Measurements from ENCODE around the gene GAB1.

GAB1 gene

DNA sequence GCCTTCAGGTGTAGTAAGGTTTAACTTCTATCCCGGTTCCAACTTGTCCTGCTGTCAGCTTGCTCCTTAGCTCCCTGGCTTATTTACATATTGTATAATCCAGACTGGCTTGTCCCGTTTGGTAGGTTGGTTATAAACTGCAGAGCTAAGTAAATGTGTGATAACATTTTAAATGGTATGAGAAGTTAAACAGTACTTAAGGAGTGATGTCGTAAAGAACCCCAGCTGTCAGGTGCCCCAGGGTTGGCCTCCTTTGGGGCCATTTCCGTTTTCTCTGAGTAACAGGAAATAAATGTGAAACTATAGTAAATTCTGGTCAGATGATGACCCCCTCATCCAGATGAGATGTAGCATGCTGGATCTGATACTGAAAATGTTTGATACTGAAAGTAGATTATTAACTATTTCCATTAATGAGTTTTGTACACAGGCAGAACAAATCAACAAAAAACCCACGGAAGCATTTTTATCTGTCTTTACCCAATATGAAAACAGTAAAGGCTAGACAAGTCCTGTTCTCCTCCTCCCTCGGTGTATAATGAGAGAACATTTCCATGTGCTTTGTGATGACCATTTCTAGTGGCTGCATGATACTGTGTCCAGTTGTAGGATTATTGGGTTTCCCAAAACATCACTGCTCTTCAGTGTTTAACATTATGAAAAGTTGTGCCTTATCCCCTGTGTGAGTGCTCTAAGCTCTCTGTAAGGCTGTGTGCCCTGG is 22.4 kb downstream of the GAB1 start:
- DNase-seq (ENCODE audit: low read depth) = no peak

DNA sequence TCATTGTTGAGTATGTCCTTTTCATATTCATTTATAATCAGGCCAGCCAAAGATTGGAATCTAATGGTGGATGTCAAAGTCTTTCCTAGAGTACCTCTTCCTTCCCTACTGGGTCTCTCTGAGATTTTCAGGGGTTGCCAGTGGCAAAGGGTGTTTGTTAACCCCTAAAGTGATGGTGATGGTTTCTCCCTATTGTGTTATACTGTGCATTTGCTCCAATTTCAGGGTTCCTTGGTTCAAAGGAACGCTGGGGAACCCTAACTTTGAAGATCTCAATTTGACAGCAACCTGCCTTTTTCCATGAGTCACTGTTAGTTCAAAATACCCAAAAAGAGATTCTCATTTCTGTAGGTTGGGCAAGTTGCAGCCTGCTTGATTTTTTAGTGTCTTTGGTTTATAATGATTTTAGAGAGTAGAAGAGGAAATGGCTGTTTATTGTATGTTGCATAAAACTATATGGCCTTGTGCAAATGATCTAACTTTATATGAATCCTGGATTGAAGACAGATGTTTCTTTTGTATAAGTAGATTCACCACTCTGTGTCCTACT is 23.0 kb downstream of the GAB1 start:
- no peak for DNase-seq (ENCODE audit: low read depth)

DNA sequence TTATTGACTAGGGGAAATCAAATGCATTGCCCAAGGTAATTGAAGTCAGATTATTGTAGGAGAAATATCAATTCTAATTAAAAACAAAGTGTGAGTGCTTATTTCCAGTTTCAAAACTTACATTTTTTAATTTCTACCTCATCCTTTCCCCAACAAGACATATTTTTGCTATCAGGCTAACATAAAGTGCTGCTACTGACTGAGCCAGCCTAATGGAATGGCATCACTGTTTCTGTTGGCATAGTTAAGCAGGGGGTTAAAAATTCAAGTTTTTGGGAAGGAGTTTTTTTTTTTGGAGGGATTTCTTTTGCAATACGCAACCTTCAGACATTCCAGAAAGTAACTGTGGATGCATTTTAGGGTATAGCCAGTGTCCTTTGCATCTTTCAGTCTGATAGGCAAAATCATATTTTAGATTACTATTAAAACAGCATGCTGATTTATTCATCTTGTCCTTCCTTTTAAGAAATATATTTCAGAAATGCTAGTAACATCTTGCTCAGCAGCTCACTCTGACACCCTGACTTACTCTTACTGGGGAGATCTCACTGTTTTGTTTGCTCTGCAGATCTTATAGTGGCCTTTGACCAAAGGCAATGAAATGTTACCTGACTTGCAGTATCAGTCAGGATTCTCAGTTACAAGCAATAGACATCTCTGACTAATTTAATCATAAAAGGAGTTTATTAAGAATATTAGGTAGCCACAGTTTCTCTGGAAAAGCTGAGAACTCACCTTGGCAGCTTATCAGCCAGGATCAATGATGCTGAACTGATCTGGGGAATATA is 24.4 kb downstream of the GAB1 start:
- DNase-seq (ENCODE audit: low read depth) = no peak

DNA sequence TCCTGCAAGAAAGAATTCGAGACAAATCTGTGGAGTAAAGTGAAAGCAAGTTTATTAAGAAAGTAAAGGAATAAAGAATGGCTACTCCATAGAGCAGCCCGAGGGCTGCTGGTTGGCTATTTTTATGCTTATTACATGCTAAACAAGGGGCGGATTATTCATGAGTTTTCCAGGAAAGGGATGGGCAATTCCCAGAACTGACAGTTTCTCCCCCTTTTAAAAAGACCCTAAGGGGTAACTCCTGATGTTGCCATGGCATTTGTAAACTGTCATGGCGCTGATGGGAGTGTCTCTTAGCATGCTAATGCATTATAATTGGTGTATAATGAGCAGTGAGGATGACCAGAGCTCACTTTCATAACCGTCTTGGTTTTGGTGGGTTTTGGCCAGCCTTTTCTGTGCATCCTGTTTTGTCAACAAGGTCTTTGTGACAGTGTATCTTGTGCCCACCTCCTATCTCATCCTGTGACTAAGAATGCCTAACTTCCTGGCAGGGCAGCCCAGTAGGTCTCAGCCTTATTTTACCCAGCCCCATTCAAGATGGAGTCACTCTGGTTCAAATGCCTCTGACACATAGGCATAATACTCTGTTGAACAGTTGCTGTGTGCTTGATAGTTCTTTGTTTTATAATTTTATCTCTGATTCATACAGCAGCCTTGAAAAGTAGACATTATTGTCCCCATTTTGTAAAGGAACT is 25.8 kb downstream of the GAB1 start:
- no peak for DNase-seq (ENCODE audit: low read depth)

DNA sequence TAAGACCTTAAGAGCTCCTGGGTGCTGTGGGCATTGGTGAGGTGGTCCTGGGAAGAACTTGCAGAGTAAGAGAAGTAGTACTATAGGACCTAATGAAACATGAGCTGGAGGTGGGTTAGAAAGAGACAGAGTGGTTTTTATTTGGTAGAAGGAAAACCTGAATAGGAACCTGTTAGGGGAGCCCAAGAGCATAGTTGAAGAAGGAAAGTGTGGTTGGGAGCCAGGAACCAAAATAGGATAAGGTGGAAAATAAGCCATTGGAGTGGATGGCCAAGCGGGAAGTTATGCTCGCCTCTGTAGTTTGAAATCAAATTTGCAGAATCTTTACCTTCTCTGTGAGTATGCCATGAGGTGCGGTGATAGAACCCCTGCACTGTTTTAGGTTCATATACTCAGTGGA is 26.7 kb downstream of the GAB1 start:
- DNase-seq (ENCODE audit: low read depth) = no peak

DNA sequence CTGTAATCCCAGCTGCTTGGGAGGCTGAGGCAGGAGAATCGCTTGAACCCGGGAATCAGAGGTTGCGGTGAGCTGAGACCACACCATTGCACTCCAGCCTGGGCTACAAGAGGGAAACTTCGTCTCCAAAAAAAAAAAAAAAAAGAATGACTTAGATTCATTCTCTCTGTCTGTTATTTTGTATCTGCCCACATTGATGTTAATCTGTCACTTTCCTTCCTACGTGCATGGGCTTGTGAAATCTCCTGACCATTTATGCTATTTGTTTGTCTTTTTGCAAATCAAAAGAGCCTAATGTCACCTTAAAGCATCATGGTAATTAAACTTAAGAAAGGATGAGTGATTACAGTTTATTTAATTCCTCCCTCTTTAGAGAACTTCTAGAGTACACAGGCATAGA is 27.4 kb downstream of the GAB1 start:
- no peak for DNase-seq (ENCODE audit: low read depth)

DNA sequence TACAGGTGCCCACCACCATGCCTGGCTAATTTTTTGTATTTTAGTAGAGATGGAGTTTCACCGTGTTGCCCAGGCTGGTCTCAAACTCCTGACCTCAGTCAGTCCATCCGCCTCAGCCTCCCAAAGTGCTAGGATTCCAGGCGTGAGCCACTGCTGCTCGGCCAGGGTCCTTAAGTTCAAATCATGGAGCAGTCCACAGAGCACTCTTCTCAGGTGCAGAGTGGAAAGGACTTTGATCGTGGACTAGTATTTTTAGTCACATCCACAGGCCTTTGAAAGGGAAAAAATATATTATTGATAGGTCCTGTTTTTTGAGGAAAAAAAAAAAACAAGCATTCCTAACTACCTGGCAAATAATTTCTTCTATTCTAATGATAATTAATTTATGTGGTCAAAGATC is 31.2 kb downstream of the GAB1 start:
- no peak for DNase-seq (ENCODE audit: low read depth)

DNA sequence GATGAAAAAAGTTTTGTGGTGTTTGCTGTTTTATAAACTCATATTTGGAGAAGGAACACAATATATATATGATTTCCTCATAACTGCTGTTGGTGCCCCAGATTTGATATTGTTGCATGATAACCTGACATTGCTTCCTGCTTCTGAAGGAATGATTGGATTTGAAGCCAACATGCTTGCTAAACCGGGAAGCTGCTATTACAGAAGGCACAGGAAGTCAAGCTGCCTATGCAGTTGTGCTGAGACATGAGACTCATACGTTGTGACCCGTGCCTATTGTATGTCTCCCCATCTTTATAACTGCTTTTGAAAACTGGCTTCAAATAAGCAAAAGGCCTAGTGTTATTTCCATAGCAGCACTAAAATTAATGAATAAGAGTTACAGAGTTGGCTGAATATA is 32.9 kb downstream of the GAB1 start:
- DNase-seq (ENCODE audit: low read depth) = no peak

DNA sequence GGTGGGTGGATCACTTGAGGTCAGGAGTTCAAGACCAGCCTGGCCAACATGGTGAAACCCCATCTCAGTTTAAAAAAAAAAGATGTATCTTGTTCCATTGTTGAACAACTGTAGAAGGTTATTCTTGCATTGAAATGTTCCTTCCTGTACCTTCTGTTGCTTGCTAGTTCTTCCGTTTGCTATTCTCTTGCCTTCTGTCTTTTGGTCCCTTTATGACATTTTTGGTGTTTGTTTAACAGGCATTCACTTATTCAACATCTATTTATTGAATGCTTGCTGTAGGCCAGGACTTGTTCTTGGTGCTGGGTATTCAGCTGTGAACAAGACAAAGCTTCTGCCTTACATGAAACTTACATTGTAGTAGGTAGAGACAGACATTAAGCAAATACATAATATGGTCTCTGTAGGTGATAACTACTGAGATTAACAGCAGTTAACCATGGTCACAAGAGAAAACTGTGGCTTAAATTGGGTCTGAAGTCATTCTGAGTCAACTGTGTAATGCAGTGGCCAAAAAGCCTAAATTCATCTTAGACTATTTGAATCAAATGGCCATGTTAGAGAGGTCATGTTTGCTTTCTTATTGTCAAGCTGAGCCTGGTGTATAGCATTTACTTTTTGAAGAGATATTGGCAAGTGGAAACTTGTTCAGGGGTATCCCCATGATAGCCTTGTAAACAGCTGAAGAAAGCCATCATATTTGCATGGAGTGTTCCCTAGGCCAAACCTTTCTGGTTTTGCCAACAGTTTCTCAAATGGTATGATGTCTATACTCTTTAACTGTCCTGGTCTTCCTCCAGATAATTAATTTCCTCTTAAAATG is 35.6 kb downstream of the GAB1 start:
- no peak for DNase-seq (ENCODE audit: low read depth)

DNA sequence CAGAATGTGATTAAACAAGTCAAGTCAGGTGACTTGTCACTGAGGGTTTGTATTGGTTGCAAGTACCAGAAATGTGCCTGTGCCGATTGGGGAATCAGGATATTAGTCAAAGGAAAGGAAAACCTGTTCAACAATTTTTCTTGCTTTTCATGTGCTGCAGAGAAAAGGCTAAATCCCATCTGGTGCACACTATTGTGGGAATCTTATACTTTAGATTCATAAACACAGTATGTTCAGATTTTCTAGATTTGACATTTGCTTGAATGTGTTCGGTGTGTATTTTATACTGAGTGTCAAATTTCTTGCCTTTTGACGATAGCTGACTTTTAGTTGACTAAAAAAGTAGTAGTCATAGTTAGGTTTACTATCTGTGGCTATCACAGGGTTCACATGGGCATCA is 37.6 kb downstream of the GAB1 start:
- no peak for DNase-seq (ENCODE audit: low read depth)

DNA sequence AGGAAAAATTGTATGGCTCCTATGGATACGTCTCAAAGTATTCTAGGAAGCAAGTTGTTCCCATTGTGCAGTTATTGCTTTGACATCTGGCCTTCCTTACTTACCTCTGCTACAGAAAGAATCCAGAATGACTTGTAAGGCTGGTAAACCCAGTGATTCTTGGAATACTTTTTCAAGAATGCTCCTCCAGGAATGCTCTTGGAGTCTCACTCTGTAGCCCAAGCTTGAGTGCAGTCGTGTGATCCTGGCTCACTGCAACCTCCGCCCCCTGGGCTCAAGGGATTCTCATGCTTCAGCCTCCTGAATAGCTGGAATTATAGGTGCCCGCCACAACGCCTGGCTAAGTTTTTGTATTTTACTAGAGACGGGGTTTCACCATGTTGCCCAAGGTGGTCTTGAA is 38.1 kb downstream of the GAB1 start:
- DNase-seq (ENCODE audit: low read depth) = no peak

DNA sequence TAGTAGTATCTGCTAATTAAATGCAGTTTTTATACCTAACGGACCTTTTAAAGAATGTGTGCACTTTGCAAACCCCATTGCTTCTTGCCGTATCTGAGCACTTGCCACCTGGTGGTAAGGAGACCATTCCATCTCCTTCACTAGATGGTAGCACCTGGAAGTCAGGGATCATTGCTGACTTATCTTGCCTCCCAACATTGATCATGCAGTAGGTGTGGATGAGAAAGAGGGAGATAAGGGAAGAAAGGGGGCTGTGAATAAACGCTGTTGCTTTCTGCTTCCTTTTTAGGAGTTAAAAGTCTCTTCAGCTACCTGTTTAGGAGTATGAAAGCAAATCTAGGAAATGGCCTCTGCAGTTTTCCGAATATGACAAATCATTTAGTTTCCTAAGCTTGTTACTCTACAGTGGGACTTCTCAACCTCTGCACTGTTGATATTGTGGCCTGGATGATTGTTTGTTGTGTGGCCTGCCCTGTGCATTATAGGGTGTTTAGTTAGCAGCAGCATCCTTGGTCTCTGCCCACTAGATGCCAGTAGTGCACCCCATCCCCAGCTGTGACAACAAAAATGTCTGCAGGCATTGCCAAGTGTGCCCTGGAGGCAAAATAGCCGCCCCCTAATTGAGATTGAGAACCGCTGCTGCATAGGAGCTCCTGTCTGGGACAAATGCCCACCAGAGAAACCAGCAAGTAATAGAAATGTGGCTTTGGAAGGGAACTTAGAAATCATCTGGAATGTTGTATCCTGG is 38.8 kb downstream of the GAB1 start:
- DNase-seq (ENCODE audit: low read depth) = no peak

DNA sequence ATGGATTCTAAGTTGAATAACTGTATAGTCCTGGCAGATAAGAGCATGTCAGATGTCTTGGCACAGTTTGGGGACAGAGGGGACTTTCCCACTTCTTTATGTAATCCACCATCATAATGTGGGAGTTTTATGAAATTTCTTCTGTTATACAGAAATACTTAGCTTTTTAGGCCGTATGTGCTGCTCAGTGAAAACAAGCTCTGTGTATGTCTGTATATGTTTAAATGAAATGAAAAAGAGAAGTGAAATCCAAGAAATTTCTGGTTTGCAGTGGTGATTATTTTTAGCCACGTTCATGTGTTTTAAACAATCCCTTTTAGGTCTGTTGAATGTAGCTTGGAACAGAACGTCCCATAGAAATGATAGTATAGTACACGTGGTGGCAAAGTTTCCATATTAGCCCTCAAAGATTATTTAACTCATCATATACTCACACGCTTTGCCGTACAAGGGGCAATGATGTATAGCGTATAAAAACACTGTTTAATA is 41.0 kb downstream of the GAB1 start:
- DNase-seq (ENCODE audit: low read depth) = no peak

DNA sequence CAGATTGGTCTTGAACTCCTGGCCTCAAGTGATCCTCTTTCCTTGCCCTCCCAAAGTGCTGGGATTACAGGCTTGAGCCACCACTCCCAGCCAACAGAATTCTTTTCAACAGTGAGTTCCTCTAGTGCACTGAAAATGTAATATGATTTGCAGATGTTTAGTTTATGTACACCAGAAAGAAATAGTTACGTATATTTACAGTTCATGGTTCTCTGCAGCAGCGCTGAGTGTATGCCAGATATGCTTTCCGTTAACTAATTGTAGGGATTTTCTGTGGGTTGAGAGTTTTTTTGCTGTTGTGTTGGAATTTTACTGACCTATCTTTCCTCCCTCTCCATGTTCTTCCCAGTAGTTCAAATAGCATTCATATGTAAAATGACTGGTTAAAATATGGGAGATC is 44.0 kb downstream of the GAB1 start:
- no peak for DNase-seq (ENCODE audit: low read depth)

DNA sequence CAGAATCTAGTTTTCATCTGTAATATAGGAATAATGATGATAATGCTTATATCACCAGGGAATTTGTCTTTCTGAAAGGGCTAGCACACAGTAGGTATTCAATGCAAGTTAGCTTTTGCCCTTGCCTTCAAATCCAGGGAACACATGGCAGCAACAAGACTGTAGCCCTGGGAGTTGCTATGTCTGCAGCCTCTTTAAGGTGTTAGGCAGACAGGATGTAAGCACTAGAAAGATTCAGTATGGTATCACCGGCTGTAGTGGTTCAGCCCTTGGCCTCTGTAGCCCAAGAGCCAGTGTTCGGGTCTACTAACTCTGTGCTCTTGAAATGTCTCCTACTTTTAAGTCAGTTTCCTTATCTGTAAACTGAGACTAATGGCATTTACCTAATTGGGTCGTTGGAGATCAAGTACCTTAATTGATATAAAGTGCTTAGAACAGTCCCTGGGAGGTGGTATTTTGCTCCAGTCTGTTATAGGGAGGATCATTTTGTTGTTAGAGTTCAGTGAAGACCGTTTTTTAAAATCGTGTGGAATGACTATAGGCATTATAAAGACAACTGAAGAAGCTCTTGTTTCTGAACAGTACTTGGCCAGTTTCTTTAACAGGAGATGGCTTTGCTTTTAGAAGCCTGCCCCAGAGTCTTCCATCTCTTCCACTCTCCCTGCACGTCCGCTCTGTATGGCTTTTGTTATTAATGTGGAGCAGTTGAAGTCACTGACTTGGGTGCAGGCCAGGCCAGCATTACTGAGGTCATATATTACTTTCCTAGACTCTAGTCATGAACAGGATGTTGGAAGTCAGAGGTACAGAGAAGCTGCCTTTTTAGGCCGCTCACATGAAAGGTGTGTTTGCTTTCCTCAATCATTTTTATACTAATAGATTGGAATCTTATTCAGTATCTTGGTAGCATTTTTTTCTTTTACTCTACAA is 44.8 kb downstream of the GAB1 start:
- no peak for DNase-seq (ENCODE audit: low read depth)

DNA sequence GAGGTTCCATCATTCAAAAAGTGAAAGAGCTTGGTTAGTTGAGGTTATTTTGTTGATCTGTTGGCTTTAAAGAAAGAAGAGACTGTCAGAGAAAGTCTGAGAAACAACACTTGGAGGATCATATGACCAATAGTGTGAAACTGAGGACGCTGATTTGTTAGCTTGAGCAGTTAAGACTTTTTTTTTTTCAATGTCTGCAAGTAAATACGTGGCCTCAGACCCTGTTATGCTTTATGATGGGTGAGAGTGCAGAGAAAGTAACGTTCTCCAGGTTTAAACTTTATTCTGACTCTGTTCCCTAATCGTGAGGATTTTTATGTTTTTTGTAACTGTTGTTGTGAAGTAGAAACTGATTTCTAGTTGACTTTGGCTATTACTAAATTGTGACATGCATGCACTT is 45.9 kb downstream of the GAB1 start:
- DNase-seq (ENCODE audit: low read depth) = no peak

DNA sequence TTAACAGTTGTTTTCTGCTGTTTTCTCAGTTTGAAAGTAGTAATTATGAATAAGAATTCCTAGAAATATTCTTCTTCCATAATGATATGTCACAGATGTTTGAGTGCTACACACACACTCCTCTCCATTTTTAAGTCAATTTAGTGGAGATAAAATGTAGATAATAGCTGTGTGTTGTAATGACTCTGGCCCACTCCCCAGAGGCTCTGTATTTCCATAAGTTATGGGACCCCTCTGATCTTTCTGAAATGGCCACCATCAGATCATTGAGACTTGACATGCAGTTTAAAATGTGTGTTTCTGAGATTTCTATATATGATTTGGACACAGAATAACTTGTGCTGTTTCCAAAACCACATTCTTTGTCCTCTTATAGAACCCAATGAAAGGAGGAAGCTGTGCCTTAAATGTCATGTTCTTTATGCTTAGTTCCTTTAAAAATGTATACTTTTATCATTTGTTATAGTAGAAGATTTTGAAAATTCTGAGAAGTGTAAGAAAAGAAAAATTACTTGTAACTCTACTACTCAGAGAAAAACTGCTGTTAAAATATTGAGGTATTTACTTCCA is 46.4 kb downstream of the GAB1 start:
- DNase-seq (ENCODE audit: low read depth) = no peak

DNA sequence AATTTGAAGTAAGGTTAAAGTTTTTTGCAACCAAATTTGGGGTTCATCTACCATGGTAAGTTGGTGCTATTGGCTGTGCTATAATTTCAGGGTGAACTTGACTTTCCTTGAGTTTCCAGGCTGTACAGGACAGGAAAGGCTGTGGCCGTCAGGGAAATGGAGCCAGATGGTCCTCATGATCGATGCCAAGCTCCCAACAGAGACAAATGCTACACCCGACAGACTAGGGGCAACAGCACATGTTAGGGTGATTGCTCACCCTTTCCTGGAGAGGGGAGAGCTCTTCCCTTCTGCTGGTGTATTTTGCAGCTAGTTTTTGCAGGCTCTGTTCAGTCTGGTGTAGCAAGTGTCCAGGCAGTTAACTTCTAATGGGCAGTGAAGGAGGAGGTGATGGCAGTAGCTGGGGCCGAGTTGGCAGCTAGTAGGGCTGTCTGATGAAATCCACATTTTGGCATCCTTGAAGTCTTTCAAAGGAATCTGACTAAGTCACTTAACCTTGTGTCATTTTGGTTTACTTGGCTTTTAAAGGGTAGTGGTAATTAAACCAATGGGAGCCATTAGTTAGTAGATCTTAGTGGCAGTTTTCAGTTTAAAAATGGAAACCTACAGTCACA is 47.8 kb downstream of the GAB1 start:
- no peak for DNase-seq (ENCODE audit: low read depth)

DNA sequence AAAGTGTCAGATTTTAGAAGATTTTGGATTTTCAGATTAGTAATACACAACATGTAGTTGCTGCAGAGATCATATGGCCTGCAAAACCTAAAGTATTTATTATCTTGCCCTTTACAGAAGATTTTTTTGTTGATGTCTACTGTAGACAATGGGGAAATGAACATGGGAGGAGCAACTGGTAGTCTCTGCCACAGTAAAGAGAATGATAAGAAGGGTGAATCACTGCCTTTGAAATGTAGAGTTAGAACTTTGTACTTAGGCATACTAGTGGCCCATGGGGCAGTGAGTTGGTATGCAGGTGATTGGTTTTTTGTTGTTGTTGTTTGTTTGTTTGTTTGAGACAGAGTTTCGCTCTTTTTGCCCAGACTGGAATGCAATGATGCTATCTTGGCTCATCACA is 50.1 kb downstream of the GAB1 start:
- DNase-seq (ENCODE audit: low read depth) = no peak
